ACHN (cell line): ENCODE results near the gene FANCC.
A peak's percentile ranks its signal among the peaks of the same experiment; 100 is the strongest.
"Not testable (repeated sequence)": the region's sequence is repeated elsewhere in the genome, so short reads cannot be mapped to it uniquely, and the experiment has no call there.

Experiments
- DNase-seq: peaks from one replicate; pipeline ENCODE4 v3.0.0-alpha.2; 2015
- in situ Hi-C: cut with HindIII; loops from 2 replicates; pipeline ENCODE4 v1.10.0; 2017; ENCODE audit warnings: low sequenced_read_pairs, low pct_ligation_motif_present, low pct_unique_long_range_greater_than_20kb

FANCC gene

DNA sequence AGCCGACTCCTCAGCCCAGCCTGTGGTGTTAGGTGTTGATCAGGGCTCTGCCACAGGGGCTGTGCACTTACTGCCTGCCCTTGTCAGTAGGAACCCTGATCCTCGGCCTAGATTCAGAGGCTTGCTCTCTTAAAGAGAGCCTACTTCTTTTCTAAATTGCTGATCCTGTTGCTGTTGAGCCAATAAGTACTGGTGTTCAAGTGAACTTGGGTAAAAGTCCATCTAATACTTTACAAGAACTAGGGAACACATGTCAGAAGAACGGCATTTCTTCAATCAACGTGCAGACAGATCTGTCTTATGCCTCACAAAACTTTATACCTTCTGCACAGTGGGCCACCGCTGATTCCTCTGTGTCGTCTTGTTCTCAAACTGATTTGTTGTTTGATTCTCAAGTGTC lies 24.2 kb downstream of the FANCC start:
- DNase-seq, in situ Hi-C loops: not testable (repeated sequence)

DNA sequence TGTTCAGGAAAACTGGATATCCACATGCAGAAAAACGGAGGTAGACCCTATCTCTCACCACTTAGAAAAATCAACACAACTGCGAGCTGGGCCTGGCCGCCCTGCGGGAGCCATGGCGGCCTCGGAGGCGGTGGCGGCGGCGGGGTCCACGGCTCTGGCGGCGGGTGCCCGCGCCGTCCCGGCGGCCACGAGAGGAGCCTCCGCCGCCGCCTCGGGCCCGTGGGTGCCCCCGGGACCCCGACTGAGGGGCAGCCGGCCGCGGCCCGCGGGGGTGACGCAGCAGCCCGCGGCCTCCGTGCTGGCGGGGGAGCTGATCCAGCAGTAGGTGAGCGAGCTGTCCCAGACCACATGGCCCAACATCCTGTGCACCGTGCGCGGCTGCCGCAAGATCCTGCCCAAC lies 25.3 kb downstream of the FANCC start:
- no peak for DNase-seq
- in situ Hi-C loops = no loop called here

DNA sequence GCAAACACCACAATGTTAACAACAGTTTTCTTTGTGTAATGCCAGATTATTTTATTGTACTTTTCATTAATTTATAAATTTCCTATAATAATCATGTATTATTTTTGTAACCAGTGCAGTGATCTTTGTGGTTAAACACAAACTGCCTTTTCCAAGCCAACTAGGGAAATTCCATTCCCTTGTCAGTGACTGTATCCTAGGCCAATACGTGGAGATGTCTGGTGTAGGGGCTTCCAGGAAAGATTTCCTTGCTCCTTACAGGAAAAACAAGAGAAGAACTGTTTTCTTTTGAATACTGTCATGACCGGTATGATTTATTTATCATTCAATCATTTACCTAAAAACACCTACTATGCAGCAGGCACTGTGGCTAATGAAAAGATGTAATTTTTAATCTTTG lies 31.4 kb downstream of the FANCC start:
- in situ Hi-C loops = no loop called here
- DNase-seq = peak; percentile 44

GRCh38 chr9:95285307-95285706 lies 32.2 kb downstream of the FANCC start:
- in situ Hi-C loops = no loop called here
- DNase-seq = peak; percentile 33

GRCh38 chr9:95284162-95285080 lies 33.1 kb downstream of the FANCC start:
- in situ Hi-C loops = no loop called here
- DNase-seq = peak; percentile 83

GRCh38 chr9:95283673-95284072 lies 33.8 kb downstream of the FANCC start:
- in situ Hi-C loops = no loop called here
- no peak for DNase-seq

- in situ Hi-C loops = no loop called here
- DNase-seq = no peak
These were observed 35.2 kb downstream of the FANCC start for GRCh38 chr9:95282332-95282731.

- no peak for DNase-seq
- in situ Hi-C loops = no loop called here
These were observed 36.8 kb downstream of the FANCC start for GRCh38 chr9:95280745-95281144.

- DNase-seq = no peak
- in situ Hi-C loops = no loop called here
These were observed 40.0 kb downstream of the FANCC start for GRCh38 chr9:95277509-95277908.

DNA sequence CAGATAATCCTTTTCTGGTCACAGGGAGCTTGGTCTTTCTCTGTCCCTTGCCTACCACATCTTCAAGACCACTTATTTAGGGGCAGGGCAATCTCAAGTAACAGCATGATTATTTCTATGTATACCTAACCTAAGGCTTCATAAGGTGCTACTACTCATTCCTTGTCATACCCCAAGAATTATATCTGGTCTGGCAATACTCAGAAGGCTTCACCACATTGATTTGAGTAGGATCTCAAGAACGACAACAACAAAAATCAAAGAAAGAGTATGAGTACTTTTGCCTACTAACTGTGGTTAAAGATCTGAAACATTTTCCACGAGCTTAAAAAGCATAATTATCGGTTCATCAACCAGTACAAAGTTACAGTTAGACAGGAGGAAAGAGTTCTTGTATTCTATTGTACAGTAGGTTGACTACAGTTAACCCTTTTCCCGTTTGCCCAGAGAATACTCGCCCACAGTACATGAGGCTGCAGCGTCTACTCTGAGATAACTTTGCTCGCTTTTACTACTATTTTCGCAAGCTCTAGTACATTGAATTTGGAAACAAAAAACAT lies 41.0 kb downstream of the FANCC start:
- DNase-seq = no peak
- in situ Hi-C loops = no loop called here

DNA sequence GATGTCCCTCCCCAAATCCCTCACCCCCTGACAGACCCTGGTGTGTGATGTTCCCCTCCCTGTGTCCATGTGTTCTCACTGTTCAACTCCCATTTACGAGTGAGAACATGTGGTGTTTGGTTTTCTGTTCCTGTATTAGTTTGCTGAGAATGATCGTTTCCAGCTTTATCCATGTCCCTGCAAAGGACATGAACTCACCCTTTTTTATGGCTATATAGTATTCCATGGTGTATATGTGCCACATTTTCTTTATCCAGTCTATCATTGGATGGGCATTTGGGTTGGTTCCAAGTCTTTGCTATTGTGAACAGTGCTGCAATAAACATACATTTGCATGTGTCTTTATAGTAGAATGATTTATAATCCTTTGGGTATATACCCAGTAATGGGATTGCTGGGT lies 43.3 kb downstream of the FANCC start:
- in situ Hi-C loops, DNase-seq: not testable (repeated sequence)

GRCh38 chr9:95273369-95274022 lies 44.0 kb downstream of the FANCC start:
- in situ Hi-C loops = no loop called here
- DNase-seq = no peak

- in situ Hi-C loops = no loop called here
- DNase-seq = no peak
These were observed 44.7 kb downstream of the FANCC start for GRCh38 chr9:95272830-95273229.

DNA sequence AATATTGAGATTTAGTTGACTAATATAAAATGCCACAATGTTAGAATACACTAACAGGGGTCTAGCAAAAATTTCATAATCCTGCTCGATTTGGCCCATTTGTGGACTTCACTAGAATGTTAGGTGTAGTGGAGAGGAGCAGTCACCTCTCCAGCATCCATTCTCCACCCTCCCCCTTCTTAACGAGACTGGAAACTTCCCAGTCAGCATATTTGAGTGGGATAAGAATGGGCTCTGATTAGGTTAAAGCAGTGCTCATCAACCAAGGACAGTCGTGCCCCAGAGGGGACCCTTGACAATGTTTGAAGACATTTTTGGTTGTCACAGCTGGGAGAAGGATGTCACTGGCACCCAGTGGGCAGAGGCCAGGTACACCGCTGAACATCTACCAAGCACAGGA lies 46.7 kb downstream of the FANCC start:
- in situ Hi-C loops = no loop called here

GRCh38 chr9:95269803-95270773 lies 47.4 kb downstream of the FANCC start:
- peak; percentile 35 for DNase-seq
- in situ Hi-C loops = not testable (repeated sequence)

More for the DNA sequence above, 46.7 kb downstream of the FANCC start:
- no peak for DNase-seq

DNA sequence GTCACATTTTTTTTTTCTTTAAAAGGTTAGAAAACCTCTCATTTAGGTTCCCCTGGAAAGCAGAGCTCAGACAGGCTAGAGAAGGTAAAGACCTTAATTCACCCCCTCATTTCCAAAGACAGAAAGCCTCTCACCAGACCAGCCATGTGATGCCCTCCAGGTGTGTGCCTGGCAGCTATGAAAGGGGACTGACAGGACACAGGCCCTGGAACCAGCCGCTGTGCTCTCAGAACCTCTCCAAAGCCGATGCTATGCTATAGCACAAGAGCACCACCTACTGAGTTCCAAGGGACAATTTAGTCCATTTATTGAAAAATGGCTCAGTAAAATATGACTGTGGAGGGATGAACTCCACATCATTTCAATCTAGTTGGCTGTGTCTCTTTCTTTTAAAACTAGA lies 48.8 kb downstream of the FANCC start:
- DNase-seq = peak; percentile 51
- in situ Hi-C loops = no loop called here

GRCh38 chr9:95266649-95267048 lies 50.9 kb downstream of the FANCC start:
- in situ Hi-C loops = no loop called here
- DNase-seq = no peak

DNA sequence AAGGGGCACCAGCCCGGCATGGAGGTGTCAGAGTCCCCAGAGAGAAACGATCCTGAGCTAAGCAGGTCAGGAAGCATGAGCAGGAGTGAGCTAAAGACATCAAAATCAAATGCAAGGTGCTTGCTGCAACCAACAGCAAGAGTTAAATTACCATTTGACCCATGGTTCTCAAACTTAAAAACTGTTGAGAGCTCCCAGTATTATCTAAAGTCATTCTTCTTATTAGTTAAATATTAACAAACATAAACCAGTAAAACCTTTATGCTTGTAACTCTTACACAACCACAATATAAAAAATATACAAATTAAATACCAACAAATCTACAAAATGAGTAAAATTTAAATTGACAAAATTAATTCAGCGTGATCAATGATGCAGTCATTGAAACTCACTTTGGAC lies 51.5 kb downstream of the FANCC start:
- in situ Hi-C loops = no loop called here
- no peak for DNase-seq
